ENCODE measurements around the gene KIF9. TPM values are rescaled to one million over a fixed set of nuclear protein-coding genes. Genes with fewer than 3 reads are reported as not detected.

The KIF9 gene
- total RNA-seq, result 3.8 and 12.7 TPM in 2 replicates

GRCh38 chr3:47282424-47283192 is at the start of gene KIF9, which contains the start of gene KLHL18:
Gene KIF9, minus strand, starts transcription at chr3:47282799. Its CDS starts 5,425 bp downstream, at chr3:47277374.
Gene KLHL18, plus strand, starts transcription at chr3:47282944. Its CDS starts 22 bp downstream, at chr3:47282966.

Other genes starting within 250 kb of the KIF9 start
- 20.5 and 29.0 TPM in 2 replicates for gene SETD2, start 118.7 kb downstream of the KIF9 start, total RNA-seq
- gene KLHL18, start 145 bp upstream of the KIF9 start, total RNA-seq, result 27.0 and 63.4 TPM in 2 replicates
- gene PTPN23, start 98.2 kb upstream of the KIF9 start, total RNA-seq, result 13.4 and 14.3 TPM in 2 replicates
- gene SCAP, start 193.1 kb upstream of the KIF9 start, total RNA-seq, result 38.0 and 48.2 TPM in 2 replicates
- gene ELP6, start 230.9 kb upstream of the KIF9 start, total RNA-seq, result 32.2 and 41.5 TPM in 2 replicates

All from epithelial cell of umbilical artery (primary cell).